IPS-15b (cell line): ENCODE measurements around the gene CRIM1.

ENCODE experiments used
- H3K27me3 ChIP-seq: one replicate; pipeline ENCODE4 v1.6.1; 2013; ENCODE audit warnings: low read length; ENCODE audit not compliant: control insufficient read depth, insufficient read depth
- H3K36me3 ChIP-seq: one replicate; pipeline ENCODE4 v1.6.1; 2013; ENCODE audit warnings: low read length; ENCODE audit not compliant: control insufficient read depth, insufficient read depth
- H3K4me1 ChIP-seq: one replicate; pipeline ENCODE4 v1.6.1; 2013; ENCODE audit warnings: mild to moderate bottlenecking, low read length; ENCODE audit not compliant: control insufficient read depth, insufficient read depth
- H3K4me3 ChIP-seq: one replicate; pipeline ENCODE4 v1.5.1; 2013; ENCODE audit warnings: low read depth, low read length
- H3K9ac ChIP-seq: one replicate; pipeline ENCODE4 v1.6.1; 2013; ENCODE audit warnings: low read depth, mild to moderate bottlenecking, low read length
- H3K9me3 ChIP-seq: one replicate; pipeline ENCODE4 v1.6.1; 2013; ENCODE audit warnings: mild to moderate bottlenecking, low read length; ENCODE audit not compliant: control insufficient read depth, insufficient read depth

Gene CRIM1

DNA sequence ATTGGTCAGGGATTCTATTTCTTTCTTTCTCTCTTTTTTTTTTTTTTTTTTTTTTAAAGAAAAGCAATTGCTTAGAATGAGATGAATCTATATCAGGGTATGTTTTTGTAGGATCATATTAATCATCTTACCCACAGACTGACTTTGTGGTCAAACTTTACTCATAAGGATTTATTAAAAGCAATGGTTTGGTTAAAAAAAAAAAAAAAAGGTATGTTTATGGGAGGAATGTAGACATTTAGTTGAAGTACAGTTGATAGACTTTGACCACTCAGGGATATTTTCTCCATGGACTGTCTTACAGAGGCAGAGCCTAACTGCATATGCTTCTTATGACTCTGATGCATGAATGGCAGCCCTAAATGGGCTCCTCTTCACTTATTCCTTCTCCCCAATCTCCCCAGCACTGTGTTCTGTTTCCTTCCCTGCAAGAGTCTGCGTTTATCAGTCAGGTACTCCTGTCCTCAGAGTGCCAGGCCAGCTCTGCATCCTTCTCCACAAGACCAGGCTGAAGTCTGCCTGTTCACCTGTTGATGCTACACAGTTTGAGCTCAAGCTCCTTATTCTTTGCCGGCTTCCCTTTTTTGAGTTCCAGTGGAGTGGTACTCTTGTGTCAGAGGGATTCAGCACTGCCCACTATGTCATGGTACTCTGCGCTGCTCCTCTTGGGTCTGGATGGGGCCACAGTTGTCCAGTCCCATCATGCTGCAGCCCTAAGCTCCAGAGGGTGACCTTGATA is 24.3 kb downstream of the CRIM1 start:
- Histone ChIP-seq H3K4me3 (no peak overlapping the region), H3K9ac (no peak overlapping the region), H3K9me3 (no peaks in the 10 kb centered on the region), H3K36me3 (no peaks in the 10 kb centered on the region), H3K4me1 (peaks cover 30% of the 10 kb centered on the region), H3K27me3 (no peaks in the 10 kb centered on the region)

DNA sequence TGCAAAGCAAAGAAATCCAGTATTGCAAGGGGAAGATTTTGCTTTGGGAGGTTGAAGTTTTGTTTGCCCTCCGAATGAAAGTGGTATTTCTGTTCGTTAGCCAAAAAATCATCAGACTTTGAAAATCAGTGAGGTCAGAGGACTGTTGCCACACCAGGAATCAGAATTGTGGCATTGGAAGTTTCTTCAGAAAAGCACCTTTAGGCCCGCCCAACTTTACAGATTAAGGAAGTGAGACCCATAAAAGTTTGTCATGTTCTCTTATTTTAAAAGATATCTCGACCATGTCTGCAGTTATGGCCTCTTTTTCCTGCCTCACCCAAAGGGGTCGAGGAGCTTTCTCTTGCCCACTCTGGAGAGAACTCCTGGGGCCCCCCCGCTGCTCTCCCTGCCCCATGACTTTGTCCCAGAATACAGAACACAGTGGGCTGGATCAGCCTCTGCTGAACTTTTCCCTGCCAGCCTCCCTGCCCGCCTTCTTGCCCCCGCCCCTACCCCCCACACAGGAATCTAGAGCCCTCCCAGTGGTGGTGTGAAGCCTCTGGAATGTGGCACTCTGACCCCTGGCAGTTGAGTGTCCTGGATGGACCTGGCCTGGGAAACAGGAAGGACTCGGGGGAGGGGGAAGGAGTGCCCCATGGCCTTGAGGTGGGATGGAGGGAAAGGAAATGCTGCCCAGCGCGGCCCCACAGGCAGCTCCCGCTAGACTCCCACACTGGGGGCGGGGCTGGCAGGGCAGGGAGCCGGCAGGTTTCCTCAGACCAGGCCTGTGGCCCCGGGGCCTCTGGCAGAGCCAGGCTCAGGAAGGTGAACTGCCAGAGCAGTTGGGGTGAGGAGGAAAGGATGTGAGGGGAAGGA is 25.3 kb downstream of the CRIM1 start:
- no peaks in the 10 kb centered on the region for H3K27me3 ChIP-seq
- H3K9ac ChIP-seq = no peak overlapping the region
- no peaks in the 10 kb centered on the region for H3K9me3 ChIP-seq
- H3K4me3 ChIP-seq = no peak overlapping the region
- H3K4me1 ChIP-seq = peaks cover 31% of the 10 kb centered on the region
- no peaks in the 10 kb centered on the region for H3K36me3 ChIP-seq

- no peaks in the 10 kb centered on the region for H3K9me3 ChIP-seq
- peaks cover 20% of the 10 kb centered on the region for H3K4me1 ChIP-seq
- H3K9ac ChIP-seq = no peak overlapping the region
- H3K27me3 ChIP-seq = no peaks in the 10 kb centered on the region
- H3K36me3 ChIP-seq = no peaks in the 10 kb centered on the region
- H3K4me3 ChIP-seq = no peak overlapping the region
Measured at GRCh38 chr2:36381993-36382392, 26.4 kb downstream of the CRIM1 start.

DNA sequence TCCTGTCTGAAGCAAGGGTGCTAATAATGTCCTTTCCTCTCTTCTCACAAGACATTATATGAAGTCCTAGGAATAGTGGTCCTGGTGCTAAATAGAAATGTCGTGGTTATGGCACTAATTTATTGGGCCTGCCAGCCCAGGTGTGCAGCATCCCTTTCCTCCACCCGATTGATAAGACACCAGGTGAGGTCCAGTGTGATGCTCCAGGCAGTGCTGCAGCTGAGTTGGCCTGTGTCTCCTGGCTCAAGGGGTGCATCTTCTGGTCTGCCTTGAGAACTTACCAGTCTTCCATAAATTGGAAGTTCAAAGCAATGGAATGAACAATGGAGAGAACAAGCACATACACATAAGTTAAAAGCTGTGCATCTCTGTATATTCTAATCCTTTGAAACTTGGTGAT is 26.9 kb downstream of the CRIM1 start:
- Histone ChIP-seq H3K4me3 (no peak overlapping the region), H3K27me3 (no peaks in the 10 kb centered on the region), H3K9me3 (no peaks in the 10 kb centered on the region), H3K36me3 (no peaks in the 10 kb centered on the region), H3K9ac (no peak overlapping the region), H3K4me1 (peaks cover 17% of the 10 kb centered on the region)

- Histone ChIP-seq H3K4me1 (peaks cover 17% of the 10 kb centered on the region), H3K36me3 (no peaks in the 10 kb centered on the region), H3K27me3 (no peaks in the 10 kb centered on the region), H3K9ac (no peak overlapping the region), H3K4me3 (no peak overlapping the region), H3K9me3 (no peaks in the 10 kb centered on the region)
Measured at GRCh38 chr2:36383726-36384125, 28.1 kb downstream of the CRIM1 start.

DNA sequence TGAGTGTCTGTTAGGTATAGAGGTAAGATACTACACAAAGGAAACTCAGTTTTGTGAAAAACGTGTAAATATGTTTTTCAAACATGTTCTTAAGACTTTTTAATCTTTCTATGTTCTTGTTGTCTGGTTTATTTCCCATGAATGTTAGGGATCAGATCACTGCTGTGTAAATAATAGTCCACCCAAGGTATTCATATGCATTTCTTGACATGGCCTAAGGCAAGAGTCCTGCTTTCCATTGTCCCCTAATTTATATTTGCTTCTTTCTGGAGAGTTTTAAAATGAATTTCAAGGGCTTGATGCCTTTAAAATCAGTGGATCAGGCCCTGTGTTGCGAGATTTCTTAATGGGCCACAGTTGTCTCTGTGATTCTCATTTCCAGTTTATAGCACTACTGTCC is 28.9 kb downstream of the CRIM1 start:
- Histone ChIP-seq H3K27me3 (no peaks in the 10 kb centered on the region), H3K36me3 (no peaks in the 10 kb centered on the region), H3K4me3 (no peak overlapping the region), H3K9ac (no peak overlapping the region), H3K4me1 (peaks cover 17% of the 10 kb centered on the region), H3K9me3 (no peaks in the 10 kb centered on the region)

DNA sequence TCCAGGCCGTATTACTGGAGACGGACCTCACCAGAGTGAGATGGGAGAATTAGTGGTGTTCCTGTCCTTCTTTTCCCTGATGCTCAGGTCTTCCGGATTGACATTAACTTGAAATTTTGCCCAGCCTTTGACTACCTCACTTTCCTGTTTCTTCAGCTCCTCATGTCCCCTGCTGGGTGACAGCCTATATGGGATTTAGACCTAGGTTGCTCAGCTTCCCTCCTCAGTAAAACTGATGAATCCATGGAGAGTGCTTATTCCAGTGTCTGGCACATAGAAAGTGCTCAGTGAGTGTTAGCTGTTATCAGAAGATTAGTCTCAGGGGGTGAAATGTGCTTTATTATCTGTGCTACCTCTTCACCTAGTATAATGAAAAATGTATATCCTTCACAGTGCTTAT is 30.0 kb downstream of the CRIM1 start:
- H3K9ac ChIP-seq = no peak overlapping the region
- no peak overlapping the region for H3K4me3 ChIP-seq
- no peaks in the 10 kb centered on the region for H3K27me3 ChIP-seq
- no peaks in the 10 kb centered on the region for H3K36me3 ChIP-seq
- peaks cover 14% of the 10 kb centered on the region for H3K4me1 ChIP-seq
- H3K9me3 ChIP-seq = no peaks in the 10 kb centered on the region

DNA sequence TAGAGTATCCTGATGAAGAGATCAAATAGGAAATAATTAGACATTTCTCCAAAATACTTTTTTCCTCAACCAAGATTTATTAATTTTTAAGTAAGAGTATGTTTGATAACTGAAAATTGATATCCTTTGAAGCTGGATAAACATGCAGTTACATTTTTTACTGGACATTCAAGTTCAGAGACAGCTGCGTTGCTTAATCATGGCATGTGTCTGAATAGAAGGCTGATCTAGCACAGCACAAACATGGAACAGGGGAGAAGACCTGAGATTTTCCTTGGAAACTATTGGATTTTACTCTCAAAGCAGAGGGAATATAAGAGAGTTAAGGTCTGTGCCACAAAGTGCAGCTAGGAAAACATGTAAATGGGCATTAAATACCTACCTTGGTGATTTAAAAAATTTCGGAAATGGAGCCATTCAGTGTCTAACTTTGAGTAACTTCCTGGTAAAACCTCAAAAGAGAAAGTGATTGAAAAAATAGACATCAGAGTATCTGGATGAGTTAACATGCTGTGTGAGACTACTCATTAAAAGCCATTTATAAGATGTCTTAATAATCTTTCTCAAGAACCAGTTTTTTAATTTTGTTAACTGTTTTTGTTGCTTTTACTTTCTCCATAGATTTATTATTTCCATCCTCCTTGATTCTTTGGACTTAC is 31.8 kb downstream of the CRIM1 start:
- Histone ChIP-seq H3K4me3 (no peak overlapping the region), H3K36me3 (no peaks in the 10 kb centered on the region), H3K9me3 (no peaks in the 10 kb centered on the region), H3K4me1 (peaks cover 14% of the 10 kb centered on the region), H3K27me3 (no peaks in the 10 kb centered on the region), H3K9ac (no peak overlapping the region)

GRCh38 chr2:36388472-36388871 is 32.9 kb downstream of the CRIM1 start:
- Histone ChIP-seq H3K36me3 (no peaks in the 10 kb centered on the region), H3K4me1 (peaks cover 14% of the 10 kb centered on the region), H3K9ac (no peak overlapping the region), H3K4me3 (no peak overlapping the region), H3K9me3 (no peaks in the 10 kb centered on the region), H3K27me3 (no peaks in the 10 kb centered on the region)

DNA sequence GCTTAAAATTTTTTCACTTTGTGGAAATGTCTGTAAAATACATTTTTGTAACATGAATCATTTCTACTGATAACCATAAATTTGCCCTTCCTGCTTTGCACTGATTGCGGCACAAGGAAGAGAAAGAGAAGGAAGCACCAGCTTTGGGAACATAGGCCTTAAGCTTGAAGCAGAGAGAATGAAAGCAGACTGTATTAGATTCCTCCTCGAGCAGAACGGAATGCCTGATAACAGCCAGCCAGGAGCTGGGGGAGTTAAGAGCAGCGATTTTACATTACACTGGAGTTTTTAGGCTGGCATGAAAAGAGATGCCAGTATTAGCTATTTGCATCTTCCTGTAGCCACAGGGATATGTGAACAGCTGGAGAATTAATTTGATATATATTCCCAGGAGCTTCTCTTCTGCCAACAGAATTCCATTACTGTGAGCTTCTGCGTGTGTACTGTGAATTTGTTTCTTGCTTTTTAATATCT is 33.5 kb downstream of the CRIM1 start:
- Histone ChIP-seq H3K27me3 (no peaks in the 10 kb centered on the region), H3K9ac (no peak overlapping the region), H3K4me3 (no peak overlapping the region), H3K36me3 (no peaks in the 10 kb centered on the region), H3K4me1 (peaks cover 9% of the 10 kb centered on the region), H3K9me3 (no peaks in the 10 kb centered on the region)

DNA sequence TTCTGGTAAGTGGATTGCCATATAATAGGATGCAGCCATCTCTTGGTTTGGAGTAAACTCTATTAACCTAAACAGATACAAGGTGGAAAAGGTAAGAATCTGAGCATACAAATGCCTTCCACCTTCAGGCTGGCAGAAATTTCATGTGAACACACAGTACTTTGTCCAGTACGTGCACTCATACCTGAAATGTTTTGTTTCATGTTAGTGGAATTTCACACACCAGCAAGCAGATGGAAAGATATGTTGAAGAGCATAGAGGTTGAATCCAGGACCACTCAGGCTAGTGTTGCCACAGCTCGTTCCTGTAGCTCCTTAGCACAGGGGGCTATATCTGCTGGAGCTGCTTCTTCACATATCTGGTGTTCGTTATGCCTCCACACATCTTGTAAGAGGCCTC is 34.0 kb downstream of the CRIM1 start:
- Histone ChIP-seq H3K4me3 (no peak overlapping the region), H3K9me3 (no peaks in the 10 kb centered on the region), H3K9ac (no peak overlapping the region), H3K27me3 (no peaks in the 10 kb centered on the region), H3K36me3 (no peaks in the 10 kb centered on the region), H3K4me1 (peaks cover 7% of the 10 kb centered on the region)
